ENCODE results near the gene TEKT4. TPM values are rescaled to one million over a fixed set of nuclear protein-coding genes. Genes with fewer than 3 reads are reported as not detected.

TEKT4 gene
- total and polyA plus RNA-seq, 2 of the 13 experiments (the other 11 are each of a cell fraction or from before 2014, with no cell fraction given), result not detected

GRCh38 chr2:94870440-94871225 is 597 bp upstream of the TEKT4 start (continued):
- TF ChIP-seq CTCF (CRISPR knock-in tag; IDR thresholded peaks at IDR 0.05) (peak; percentile 76), POLR2AphosphoS2 (IDR thresholded peaks at IDR 0.05; ENCODE audit: low read depth, low read length) (no peak)

- Histone ChIP-seq H3K27me3 (ENCODE audit: control insufficient read depth in 1 of 2, insufficient read depth in 2 of 2, low read length in 2 of 2) (peaks cover 6 to 32% of the 10 kb centered on the region in 2 experiments; a peak in 4 of 5 replicates), H4K20me1 (ENCODE audit: insufficient read depth, low read length) (peaks cover 2% of the 10 kb centered on the region; the same call in 1 of the 2 replicates), H2AFZ (ENCODE audit: low read length) (no peak overlapping the region), H3K79me2 (ENCODE audit: insufficient read depth, low read length) (no peaks in the 10 kb centered on the region), H3K4me3 (replicated peaks in 1 of 3; ENCODE audit: insufficient read depth in 1 of 3, low read depth in 2 of 3, low read length in 3 of 3) (no peak overlapping the region), H3K36me3 (replicated peaks in 1 of 2; ENCODE audit: control insufficient read depth in 1 of 2, insufficient read depth in 2 of 2, low read length in 2 of 2) (no peaks in the 10 kb centered on the region), H3K4me1 (ENCODE audit: insufficient read depth, low read length) (no peaks in the 10 kb centered on the region), H3K9ac (ENCODE audit: insufficient read depth, low read depth, low read length) (no peak overlapping the region), H3K27ac (ENCODE audit: extremely low read length, insufficient read depth, low read length) (no peak overlapping the region), H3K9me3 (ENCODE audit: low read length) (no peaks in the 10 kb centered on the region), H3K4me2 (ENCODE audit: low read depth, low read length) (no peak overlapping the region)
- POLR2A ChIA-PET, result no interaction called here
- no peak for FAIRE-seq
- TF ChIP-seq ARID3A (IDR thresholded peaks at IDR 0.05; ENCODE audit: low read depth, low read length) (no peak), MNT (IDR thresholded peaks at IDR 0.05) (0 out of 2 replicates have a peak, but pooled peaks have one; percentile 50), ZMAT3 (CRISPR knock-in tag; conservative IDR thresholded peaks at IDR 0.05) (no peak), GPN1 (CRISPR knock-in tag; IDR thresholded peaks at IDR 0.05; ENCODE audit: borderline replicate concordance) (no peak), ZNF317 (CRISPR knock-in tag; IDR thresholded peaks at IDR 0.05) (no peak), NKX3-1 (CRISPR knock-in tag; IDR thresholded peaks at IDR 0.05) (no peak), ZNF691 (CRISPR knock-in tag; IDR thresholded peaks at IDR 0.05; ENCODE audit: borderline replicate concordance, low read depth) (no peak)
- intact Hi-C loops (cut with micrococcal nuclease; ENCODE audit: unreplicated experiment), result no loop called here
- no TSS peak for BruUV-seq (replicated peaks)
- in situ Hi-C loops (cut with HindIII; ENCODE audit: extremely low pct_ligation_motif_present, low pct_unique_long_range_greater_than_20kb), result no loop called here
- DNase-seq (ENCODE audit: low spot score), result no peak
- CTCF ChIA-PET (ENCODE audit: low intra/inter-chr PET ratio, low total read pairs), result no interaction called here
- ATAC-seq, result no peak
- WGBS (ENCODE audit: low lambda C conversion rate), result 0% methylated on average over 3 of the region's 10 CpGs
Observed at GRCh38 chr2:94872088-94872618, 923 bp downstream of the TEKT4 start.

Measured in HepG2 (cell line).